GM18867 (cell line): ENCODE data around the gene ZNF43.
"Not testable (repeated sequence)": the region's sequence is repeated elsewhere in the genome, so short reads cannot be mapped to it uniquely, and the experiment has no call there.

ENCODE experiments used
- ATAC-seq: cut with Tn5 transposase; IDR thresholded peaks from one replicate; pipeline ENCODE4 v1.9.1; 2021; ENCODE audit warnings: mild to moderate bottlenecking, moderate library complexity; ENCODE audit not compliant: unreplicated experiment

The ZNF43 gene

GRCh38 chr19:21812448-21812847, 23.5 kb downstream of the ZNF43 start:
- no peak for ATAC-seq

GRCh38 chr19:21808400-21809000, 27.5 kb downstream of the ZNF43 start:
- ATAC-seq = not testable (repeated sequence)

GRCh38 chr19:21789466-21790085, 46.4 kb downstream of the ZNF43 start:
- ATAC-seq = no peak

- no peak for ATAC-seq
Observed at GRCh38 chr19:21786936-21787335, 49.0 kb downstream of the ZNF43 start.

GRCh38 chr19:21775792-21776191, 60.2 kb downstream of the ZNF43 start:
- ATAC-seq = not testable (repeated sequence)

GRCh38 chr19:21767065-21767800, 68.7 kb downstream of the ZNF43 start, which contains the start of gene ZNF100:
Gene ZNF100, minus strand, starts transcription at chr19:21767579. Its CDS starts 150 bp downstream, at chr19:21767429.
- peak; percentile 97 for ATAC-seq

- ATAC-seq = peak; percentile 4
Observed at GRCh38 chr19:21766705-21767064, 69.3 kb downstream of the ZNF43 start.

GRCh38 chr19:21765151-21765550, 70.8 kb downstream of the ZNF43 start:
- no peak for ATAC-seq

- ATAC-seq = not testable (repeated sequence)
Observed at GRCh38 chr19:21761547-21761946, 74.4 kb downstream of the ZNF43 start.

- no peak for ATAC-seq
Observed at GRCh38 chr19:21758296-21758695, 77.7 kb downstream of the ZNF43 start.

GRCh38 chr19:21755555-21755954, 80.4 kb downstream of the ZNF43 start:
- not testable (repeated sequence) for ATAC-seq
